ENCODE data around the gene CREBRF. TPM values are rescaled to one million over a fixed set of nuclear protein-coding genes. Genes with fewer than 3 reads are reported as not detected.
A peak's percentile ranks its signal among the peaks of the same experiment; 100 is the strongest.

CREBRF gene
- total and polyA plus RNA-seq, 7 experiments from 2014 or later = 18.9 to 105 (median 100) TPM

- Mint-ChIP-seq H3K4me1 (peaks cover 0 to 1% (median 0%) of the 10 kb centered on the region in 7 donors), H3K36me3 (peaks cover 0 to 40% (median 12%) of the 10 kb centered on the region in 5 donors), H3K4me3 (no peak overlapping the region), H3K27me3 (no peaks in the 10 kb centered on the region), H3K27ac (no peak overlapping the region), H3K9me3 (no peaks in the 10 kb centered on the region)
- ChIA-PET POLR2A (no interaction called here), CTCF (no interaction called here)
- intact Hi-C loops (cut with micrococcal nuclease) = loop anchor here in 1 of 2 donors (1.0 kb wide), 1 partner anchor 167 kb away; no protein-coding TSS in a partner anchor
- H3K27ac ChIP-seq (ENCODE audit: low read depth, low read length) = no peak overlapping the region
- DNase-seq = no peak
- no peak overlapping the region for H3K4me3 ChIP-seq (ENCODE audit: low read length)
- H3K4me1 ChIP-seq (ENCODE audit: control insufficient read depth in 2 of 2, insufficient read depth in 2 of 2, low read length in 2 of 2) = no peaks in the 10 kb centered on the region
- peaks cover 0 to 33% (median 10%) of the 10 kb centered on the region in 3 experiments for H3K36me3 ChIP-seq (ENCODE audit: control insufficient read depth in 2 of 3, insufficient read depth in 3 of 3, low read length in 3 of 3)
- ATAC-seq = no peak
- H3K27me3 ChIP-seq (ENCODE audit: control insufficient read depth in 2 of 2, insufficient read depth in 2 of 2, low read length in 2 of 2) = no peaks in the 10 kb centered on the region
- no peaks in the 10 kb centered on the region for H3K9me3 ChIP-seq (ENCODE audit: control insufficient read depth in 2 of 3, low read length in 3 of 3)
Measured at GRCh38 chr5:173165177-173166016, 109.2 kb downstream of the CREBRF start.

- H3K36me3 ChIP-seq (ENCODE audit: control insufficient read depth in 2 of 3, insufficient read depth in 3 of 3, low read length in 3 of 3) = no peaks in the 10 kb centered on the region
- Mint-ChIP-seq H3K36me3 (peaks cover 0 to 3% (median 0%) of the 10 kb centered on the region in 5 donors), H3K27me3 (peaks cover 0 to 2% (median 0%) of the 10 kb centered on the region in 5 donors), H3K27ac (no peak overlapping the region), H3K4me3 (no peak overlapping the region), H3K4me1 (peaks cover 0 to 1% (median 0%) of the 10 kb centered on the region in 7 donors), H3K9me3 (peaks cover 0 to 6% (median 1%) of the 10 kb centered on the region in 11 donors)
- intact Hi-C loops (cut with micrococcal nuclease) = no loop called here
- ChIA-PET POLR2A (no interaction called here), CTCF (no interaction called here)
- no peaks in the 10 kb centered on the region for H3K9me3 ChIP-seq (ENCODE audit: control insufficient read depth in 2 of 3, low read length in 3 of 3)
- no peak overlapping the region for H3K27ac ChIP-seq (ENCODE audit: low read depth, low read length)
- H3K4me3 ChIP-seq (ENCODE audit: low read length) = no peak overlapping the region
- ATAC-seq (no peak), DNase-seq (no peak)
- H3K27me3 ChIP-seq (ENCODE audit: control insufficient read depth in 2 of 2, insufficient read depth in 2 of 2, low read length in 2 of 2) = no peaks in the 10 kb centered on the region
- no peaks in the 10 kb centered on the region for H3K4me1 ChIP-seq (ENCODE audit: control insufficient read depth in 2 of 2, insufficient read depth in 2 of 2, low read length in 2 of 2)
Measured at GRCh38 chr5:173172166-173172565, 116.0 kb downstream of the CREBRF start.

GRCh38 chr5:173175523-173175922 lies 119.4 kb downstream of the CREBRF start:
- H3K9me3 ChIP-seq (ENCODE audit: control insufficient read depth in 2 of 3, low read length in 3 of 3) = no peaks in the 10 kb centered on the region
- H3K4me1 Mint-ChIP-seq = peaks cover 0 to 1% (median 0%) of the 10 kb centered on the region in 7 donors
- H3K36me3 ChIP-seq (ENCODE audit: control insufficient read depth in 2 of 3, insufficient read depth in 3 of 3, low read length in 3 of 3) = no peaks in the 10 kb centered on the region
- DNase-seq = no peak
- H3K27me3 Mint-ChIP-seq = peaks cover 0 to 6% (median 4%) of the 10 kb centered on the region in 5 donors
- peaks cover 0 to 9% (median 3%) of the 10 kb centered on the region in 5 donors for H3K36me3 Mint-ChIP-seq
- ATAC-seq = no peak
- H3K27ac ChIP-seq (ENCODE audit: low read depth, low read length) = no peak overlapping the region
- intact Hi-C loops (cut with micrococcal nuclease) = no loop called here
- no peaks in the 10 kb centered on the region for H3K27me3 ChIP-seq (ENCODE audit: control insufficient read depth in 2 of 2, insufficient read depth in 2 of 2, low read length in 2 of 2)
- H3K27ac Mint-ChIP-seq = no peak overlapping the region
- H3K4me3 Mint-ChIP-seq = no peak overlapping the region
- no peaks in the 10 kb centered on the region for H3K4me1 ChIP-seq (ENCODE audit: control insufficient read depth in 2 of 2, insufficient read depth in 2 of 2, low read length in 2 of 2)
- H3K9me3 Mint-ChIP-seq = peaks cover 0 to 15% (median 3%) of the 10 kb centered on the region in 11 donors
- no peak overlapping the region for H3K4me3 ChIP-seq (ENCODE audit: low read length)
- POLR2A ChIA-PET = no interaction called here
- CTCF ChIA-PET = no interaction called here

- CTCF ChIA-PET = interaction anchor here (0.6 kb wide), 1 partner anchor 226 kb away, joined by 3 read pairs; no protein-coding TSS in a partner anchor
- H3K36me3 ChIP-seq (ENCODE audit: control insufficient read depth in 2 of 3, insufficient read depth in 3 of 3, low read length in 3 of 3) = no peaks in the 10 kb centered on the region
- H3K4me1 Mint-ChIP-seq = peaks cover 0 to 1% (median 0%) of the 10 kb centered on the region in 7 donors
- H3K4me3 Mint-ChIP-seq = no peak overlapping the region
- no peak overlapping the region for H3K27ac ChIP-seq (ENCODE audit: low read depth, low read length)
- H3K27ac Mint-ChIP-seq = no peak overlapping the region
- ATAC-seq (no peak), DNase-seq (no peak)
- H3K9me3 Mint-ChIP-seq = peaks cover 0 to 23% (median 1%) of the 10 kb centered on the region in 11 donors
- H3K27me3 Mint-ChIP-seq = peaks cover 0 to 6% (median 4%) of the 10 kb centered on the region in 5 donors
- no peaks in the 10 kb centered on the region for H3K9me3 ChIP-seq (ENCODE audit: control insufficient read depth in 2 of 3, low read length in 3 of 3)
- H3K4me3 ChIP-seq (ENCODE audit: low read length) = no peak overlapping the region
- intact Hi-C loops (cut with micrococcal nuclease) = no loop called here
- no peaks in the 10 kb centered on the region for H3K4me1 ChIP-seq (ENCODE audit: control insufficient read depth in 2 of 2, insufficient read depth in 2 of 2, low read length in 2 of 2)
- peaks cover 0 to 11% (median 0%) of the 10 kb centered on the region in 5 donors for H3K36me3 Mint-ChIP-seq
- H3K27me3 ChIP-seq (ENCODE audit: control insufficient read depth in 2 of 2, insufficient read depth in 2 of 2, low read length in 2 of 2) = no peaks in the 10 kb centered on the region
- POLR2A ChIA-PET = no interaction called here
Measured at GRCh38 chr5:173178369-173178910, 122.3 kb downstream of the CREBRF start.

GRCh38 chr5:173180331-173180730 lies 124.2 kb downstream of the CREBRF start:
- Histone ChIP-seq H3K4me3 (ENCODE audit: low read length) (no peak overlapping the region), H3K9me3 (ENCODE audit: control insufficient read depth in 2 of 3, low read length in 3 of 3) (no peaks in the 10 kb centered on the region), H3K27ac (ENCODE audit: low read depth, low read length) (no peak overlapping the region), H3K36me3 (ENCODE audit: control insufficient read depth in 2 of 3, insufficient read depth in 3 of 3, low read length in 3 of 3) (no peaks in the 10 kb centered on the region), H3K27me3 (ENCODE audit: control insufficient read depth in 2 of 2, insufficient read depth in 2 of 2, low read length in 2 of 2) (no peaks in the 10 kb centered on the region), H3K4me1 (ENCODE audit: control insufficient read depth in 2 of 2, insufficient read depth in 2 of 2, low read length in 2 of 2) (no peaks in the 10 kb centered on the region)
- peaks cover 0 to 23% (median 1%) of the 10 kb centered on the region in 11 donors for H3K9me3 Mint-ChIP-seq
- DNase-seq (no peak), ATAC-seq (no peak)
- H3K4me3 Mint-ChIP-seq = no peak overlapping the region
- ChIA-PET CTCF (no interaction called here), POLR2A (no interaction called here)
- H3K36me3 Mint-ChIP-seq = peaks cover 0 to 11% (median 0%) of the 10 kb centered on the region in 5 donors
- no peak overlapping the region for H3K27ac Mint-ChIP-seq
- peaks cover 0 to 6% (median 4%) of the 10 kb centered on the region in 5 donors for H3K27me3 Mint-ChIP-seq
- H3K4me1 Mint-ChIP-seq = peaks cover 0 to 1% (median 0%) of the 10 kb centered on the region in 7 donors
- intact Hi-C loops (cut with micrococcal nuclease) = no loop called here

- H3K36me3 Mint-ChIP-seq = no peaks in the 10 kb centered on the region
- H3K4me3 Mint-ChIP-seq = no peak overlapping the region
- Histone ChIP-seq H3K36me3 (ENCODE audit: control insufficient read depth in 2 of 3, insufficient read depth in 3 of 3, low read length in 3 of 3) (no peaks in the 10 kb centered on the region), H3K9me3 (ENCODE audit: control insufficient read depth in 2 of 3, low read length in 3 of 3) (no peaks in the 10 kb centered on the region), H3K27me3 (ENCODE audit: control insufficient read depth in 2 of 2, insufficient read depth in 2 of 2, low read length in 2 of 2) (no peaks in the 10 kb centered on the region), H3K27ac (ENCODE audit: low read depth, low read length) (no peak overlapping the region), H3K4me1 (ENCODE audit: control insufficient read depth in 2 of 2, insufficient read depth in 2 of 2, low read length in 2 of 2) (no peaks in the 10 kb centered on the region), H3K4me3 (ENCODE audit: low read length) (no peak overlapping the region)
- intact Hi-C loops (cut with micrococcal nuclease) = no loop called here
- H3K4me1 Mint-ChIP-seq = no peaks in the 10 kb centered on the region
- H3K27me3 Mint-ChIP-seq = peaks cover 0 to 5% (median 0%) of the 10 kb centered on the region in 5 donors
- DNase-seq (peak in 2 of 9 donors; percentile 4 to 20), ATAC-seq (peak; percentile 36)
- H3K9me3 Mint-ChIP-seq = peaks cover 0 to 1% (median 0%) of the 10 kb centered on the region in 11 donors
- ChIA-PET POLR2A (no interaction called here), CTCF (no interaction called here)
- no peak overlapping the region for H3K27ac Mint-ChIP-seq
Measured at GRCh38 chr5:173187054-173187743, 131.0 kb downstream of the CREBRF start.

All from naive thymus-derived CD4-positive, alpha-beta T cell (primary cell).